Right lung (tissue), 5 donors: ENCODE data around the gene ABCD2. TPM values are rescaled to one million over a fixed set of nuclear protein-coding genes. Genes with fewer than 3 reads are reported as not detected.
"Not testable (repeated sequence)": the region's sequence is repeated elsewhere in the genome, so short reads cannot be mapped to it uniquely, and the experiment has no call there.

Source experiments
- DNase-seq, 2 donors: peaks; one replicate each; pipeline ENCODE4 v3.0.0-alpha.2; 2013
- polyA plus RNA-seq, 5 donors: library from polyadenylated mRNA; unstranded; fragments of 120-200 nt; gene quantifications; one replicate each; pipeline versions ENCODE4 v1.2.1 to v1.2.3, GENCODE V29; 2013; ENCODE audit warnings: inconsistent platforms in 1 of 5, low replicate concordance in 1 of 5; ENCODE audit not compliant: insufficient read length in 5 of 5, insufficient read depth in 1 of 5

The ABCD2 gene
- polyA plus RNA-seq, 5 donors: 0.08 to 0.22 (median 0.13) TPM

GRCh38 chr12:39538679-39539104, 80.9 kb downstream of the ABCD2 start:
- DNase-seq: no peak

GRCh38 chr12:39533951-39534350, 85.7 kb downstream of the ABCD2 start:
- DNase-seq: no peak

- DNase-seq: no peak
Measured at GRCh38 chr12:39532448-39532847, 87.2 kb downstream of the ABCD2 start.

- no peak for DNase-seq
Measured at GRCh38 chr12:39526974-39527373, 92.6 kb downstream of the ABCD2 start.

- DNase-seq: not testable (repeated sequence)
Measured at GRCh38 chr12:39522167-39522566, 97.4 kb downstream of the ABCD2 start.

- DNase-seq: no peak
Measured at GRCh38 chr12:39510001-39510400, 109.6 kb downstream of the ABCD2 start.

GRCh38 chr12:39505554-39505953, 114.0 kb downstream of the ABCD2 start:
- DNase-seq: no peak

- no peak for DNase-seq
Measured at GRCh38 chr12:39505023-39505422, 114.6 kb downstream of the ABCD2 start.

GRCh38 chr12:39503439-39503838, 116.2 kb downstream of the ABCD2 start:
- DNase-seq: no peak

- no peak for DNase-seq
Measured at GRCh38 chr12:39502726-39503125, 116.9 kb downstream of the ABCD2 start.

Other genes with a start within 250 kb of the ABCD2 start
- gene KIF21A, start 176.7 kb downstream of the ABCD2 start, polyA plus RNA-seq: 10 to 100 TPM; 10.1 to 16.2 (median 15.8) TPM